Activated T-helper 1 cell treated with anti-CD3 and anti-CD28 coated beads, Interleukin-12 subunit alpha, Interleukin-12 subunit beta, Interleukin-2, Interleukin-4 antibody, amounts not matched to agents 30 ng/mL and 10 ng/mL and 1 ng/mL, durations not matched to agents 14 hours and 24 hours and 36 hours (primary cell): ENCODE measurements around the gene MTMR6. TPM values are rescaled to one million over a fixed set of nuclear protein-coding genes. Genes with fewer than 3 reads are reported as not detected.

Source experiments
- DNase-seq: peaks from one replicate; pipeline ENCODE4 v3.0.0; 2021; ENCODE audit warnings: low spot score
- H3K27ac Mint-ChIP-seq: one replicate; pipeline ENCODE4 v1.8.0; 2021; ENCODE audit warnings: mild to moderate bottlenecking, mixed read lengths
- H3K27me3 Mint-ChIP-seq: one replicate; pipeline ENCODE4 v1.8.0; 2022; ENCODE audit warnings: mild to moderate bottlenecking, moderate library complexity, mixed read lengths; ENCODE audit not compliant: insufficient read depth
- H3K36me3 Mint-ChIP-seq: one replicate; pipeline ENCODE4 v1.8.0; 2021; ENCODE audit warnings: low read depth, mixed read lengths
- H3K4me1 Mint-ChIP-seq: one replicate; pipeline ENCODE4 v1.8.0; 2021; ENCODE audit warnings: low read depth, mixed read lengths
- H3K4me3 Mint-ChIP-seq: one replicate; pipeline ENCODE4 v1.8.0; 2021; ENCODE audit warnings: mild to moderate bottlenecking, moderate library complexity, mixed read lengths
- H3K9me3 Mint-ChIP-seq: one replicate; pipeline ENCODE4 v1.8.0; 2021; ENCODE audit warnings: mixed read lengths
- intact Hi-C: fragments of 100-400 bp; cut with micrococcal nuclease; formaldehyde crosslinking; loops from one replicate; pipeline ENCODE4 v1.15.1; 2024
- total RNA-seq: library from RNA; stranded (reverse); gene quantifications from 2 replicates; pipeline ENCODE4 v1.2.3, GENCODE V29; 2022

MTMR6 gene
- total RNA-seq, 1 donor from 2014 or later, result 17.0 TPM

- Mint-ChIP-seq H3K4me1 (no peaks in the 10 kb centered on the region), H3K27ac (no peak overlapping the region), H3K36me3 (peaks cover 28% of the 10 kb centered on the region), H3K27me3 (no peaks in the 10 kb centered on the region), H3K4me3 (no peak overlapping the region), H3K9me3 (no peaks in the 10 kb centered on the region)
- DNase-seq, result no peak
- intact Hi-C loops, result loop anchor here (2.0 to 5.0 kb wide), 2 partner anchors 19 to 35 kb away; partner anchors contain the start of genes MTMR6 and NUP58
Measured at GRCh38 chr13:25267715-25268114, 19.6 kb downstream of the MTMR6 start.

- Mint-ChIP-seq H3K9me3 (no peaks in the 10 kb centered on the region), H3K4me3 (no peak overlapping the region), H3K36me3 (peaks cover 24% of the 10 kb centered on the region), H3K4me1 (no peaks in the 10 kb centered on the region), H3K27ac (no peak overlapping the region), H3K27me3 (no peaks in the 10 kb centered on the region)
- intact Hi-C loops, result loop anchor here (2.0 to 5.0 kb wide), 2 partner anchors 20 to 36 kb away; partner anchors contain the start of genes MTMR6 and NUP58
- DNase-seq, result no peak
Measured at GRCh38 chr13:25266706-25267105, 20.6 kb downstream of the MTMR6 start.

- no peaks in the 10 kb centered on the region for H3K9me3 Mint-ChIP-seq
- no peak for DNase-seq
- H3K27ac Mint-ChIP-seq, result no peak overlapping the region
- H3K4me1 Mint-ChIP-seq, result no peaks in the 10 kb centered on the region
- H3K4me3 Mint-ChIP-seq, result no peak overlapping the region
- H3K27me3 Mint-ChIP-seq, result no peaks in the 10 kb centered on the region
- intact Hi-C loops, result no loop called here
- peaks cover 21% of the 10 kb centered on the region for H3K36me3 Mint-ChIP-seq
Measured at GRCh38 chr13:25262261-25262660, 25.0 kb downstream of the MTMR6 start.

- H3K9me3 Mint-ChIP-seq, result no peaks in the 10 kb centered on the region
- H3K4me1 Mint-ChIP-seq, result no peaks in the 10 kb centered on the region
- intact Hi-C loops, result no loop called here
- peaks cover 30% of the 10 kb centered on the region for H3K36me3 Mint-ChIP-seq
- DNase-seq, result no peak
- no peaks in the 10 kb centered on the region for H3K27me3 Mint-ChIP-seq
- no peak overlapping the region for H3K27ac Mint-ChIP-seq
- H3K4me3 Mint-ChIP-seq, result no peak overlapping the region
Measured at GRCh38 chr13:25253702-25254101, 33.6 kb downstream of the MTMR6 start.

GRCh38 chr13:25252752-25253151 is 34.5 kb downstream of the MTMR6 start:
- no peaks in the 10 kb centered on the region for H3K9me3 Mint-ChIP-seq
- no peaks in the 10 kb centered on the region for H3K4me1 Mint-ChIP-seq
- no peak for DNase-seq
- no peaks in the 10 kb centered on the region for H3K27me3 Mint-ChIP-seq
- intact Hi-C loops, result no loop called here
- peaks cover 30% of the 10 kb centered on the region for H3K36me3 Mint-ChIP-seq
- H3K27ac Mint-ChIP-seq, result no peak overlapping the region
- H3K4me3 Mint-ChIP-seq, result no peak overlapping the region

- Mint-ChIP-seq H3K9me3 (no peaks in the 10 kb centered on the region), H3K27ac (no peak overlapping the region), H3K4me3 (no peak overlapping the region), H3K36me3 (peaks cover 27% of the 10 kb centered on the region), H3K27me3 (no peaks in the 10 kb centered on the region), H3K4me1 (no peaks in the 10 kb centered on the region)
- intact Hi-C loops, result no loop called here
- DNase-seq, result no peak
Measured at GRCh38 chr13:25252225-25252624, 35.1 kb downstream of the MTMR6 start.

GRCh38 chr13:25249001-25249543 is 38.2 kb downstream of the MTMR6 start:
- H3K9me3 Mint-ChIP-seq, result no peaks in the 10 kb centered on the region
- H3K4me3 Mint-ChIP-seq, result no peak overlapping the region
- H3K27me3 Mint-ChIP-seq, result no peaks in the 10 kb centered on the region
- DNase-seq, result no peak
- no peak overlapping the region for H3K27ac Mint-ChIP-seq
- no peaks in the 10 kb centered on the region for H3K4me1 Mint-ChIP-seq
- H3K36me3 Mint-ChIP-seq, result peaks cover 26% of the 10 kb centered on the region
- intact Hi-C loops, result no loop called here

GRCh38 chr13:25248071-25248470 is 39.2 kb downstream of the MTMR6 start:
- no peaks in the 10 kb centered on the region for H3K9me3 Mint-ChIP-seq
- DNase-seq, result no peak
- H3K27me3 Mint-ChIP-seq, result no peaks in the 10 kb centered on the region
- intact Hi-C loops, result no loop called here
- peaks cover 25% of the 10 kb centered on the region for H3K36me3 Mint-ChIP-seq
- H3K4me1 Mint-ChIP-seq, result no peaks in the 10 kb centered on the region
- H3K4me3 Mint-ChIP-seq, result no peak overlapping the region
- no peak overlapping the region for H3K27ac Mint-ChIP-seq

GRCh38 chr13:25247360-25247759 is 39.9 kb downstream of the MTMR6 start:
- H3K9me3 Mint-ChIP-seq, result no peaks in the 10 kb centered on the region
- H3K36me3 Mint-ChIP-seq, result peaks cover 25% of the 10 kb centered on the region
- no peaks in the 10 kb centered on the region for H3K27me3 Mint-ChIP-seq
- H3K4me1 Mint-ChIP-seq, result no peaks in the 10 kb centered on the region
- no peak overlapping the region for H3K27ac Mint-ChIP-seq
- no peak overlapping the region for H3K4me3 Mint-ChIP-seq
- intact Hi-C loops, result no loop called here
- no peak for DNase-seq

GRCh38 chr13:25244123-25244522 is 43.2 kb downstream of the MTMR6 start:
- DNase-seq, result no peak
- Mint-ChIP-seq H3K27ac (no peak overlapping the region), H3K4me1 (no peaks in the 10 kb centered on the region), H3K9me3 (no peaks in the 10 kb centered on the region), H3K27me3 (no peaks in the 10 kb centered on the region), H3K4me3 (no peak overlapping the region), H3K36me3 (peaks cover 20% of the 10 kb centered on the region)
- intact Hi-C loops, result no loop called here

- Mint-ChIP-seq H3K27ac (no peak overlapping the region), H3K36me3 (peaks cover 18% of the 10 kb centered on the region), H3K9me3 (no peaks in the 10 kb centered on the region), H3K27me3 (no peaks in the 10 kb centered on the region), H3K4me1 (no peaks in the 10 kb centered on the region), H3K4me3 (no peak overlapping the region)
- DNase-seq, result no peak
- intact Hi-C loops, result no loop called here
Measured at GRCh38 chr13:25242956-25243355, 44.3 kb downstream of the MTMR6 start.

GRCh38 chr13:25241007-25241406 is 46.3 kb downstream of the MTMR6 start:
- Mint-ChIP-seq H3K4me3 (no peak overlapping the region), H3K9me3 (no peaks in the 10 kb centered on the region), H3K27me3 (no peaks in the 10 kb centered on the region), H3K27ac (no peak overlapping the region), H3K36me3 (peaks cover 13% of the 10 kb centered on the region), H3K4me1 (no peaks in the 10 kb centered on the region)
- intact Hi-C loops, result no loop called here
- no peak for DNase-seq

- DNase-seq, result no peak
- Mint-ChIP-seq H3K4me1 (no peaks in the 10 kb centered on the region), H3K4me3 (no peak overlapping the region), H3K27me3 (no peaks in the 10 kb centered on the region), H3K36me3 (peaks cover 2% of the 10 kb centered on the region), H3K9me3 (no peaks in the 10 kb centered on the region), H3K27ac (no peak overlapping the region)
- intact Hi-C loops, result no loop called here
Measured at GRCh38 chr13:25237083-25237482, 50.2 kb downstream of the MTMR6 start.

GRCh38 chr13:25233861-25234260 is 53.4 kb downstream of the MTMR6 start:
- Mint-ChIP-seq H3K27me3 (no peaks in the 10 kb centered on the region), H3K27ac (no peak overlapping the region), H3K36me3 (no peaks in the 10 kb centered on the region), H3K4me1 (no peaks in the 10 kb centered on the region), H3K9me3 (no peaks in the 10 kb centered on the region), H3K4me3 (no peak overlapping the region)
- intact Hi-C loops, result loop anchor here (1.0 to 5.0 kb wide), 2 partner anchors 53 to 141 kb away; partner anchors contain the start of gene MTMR6
- no peak for DNase-seq
